ENCODE results near the gene UGT1A8.
"Not testable (repeated sequence)": the region's sequence is repeated elsewhere in the genome, so short reads cannot be mapped to it uniquely, and the experiment has no call there.

Gene UGT1A8
- total RNA-seq: 0 reads per million in 9 experiments

DNA sequence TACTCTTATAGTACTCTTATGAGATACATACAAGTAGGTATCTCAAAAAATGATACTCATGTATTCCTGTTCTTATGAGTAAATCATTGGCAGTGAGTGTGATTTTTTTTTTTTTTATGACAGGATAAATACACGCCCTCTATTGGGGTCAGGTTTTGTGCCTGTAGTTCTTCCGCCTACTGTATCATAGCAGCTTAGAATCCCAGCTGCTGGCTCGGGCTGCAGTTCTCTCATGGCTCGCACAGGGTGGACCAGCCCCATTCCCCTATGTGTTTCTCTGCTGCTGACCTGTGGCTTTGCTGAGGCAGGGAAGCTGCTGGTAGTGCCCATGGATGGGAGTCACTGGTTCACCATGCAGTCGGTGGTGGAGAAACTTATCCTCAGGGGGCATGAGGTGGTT lies at the start of gene UGT1A8:
UGT1A8 (plus strand) TSS at position 158 of the 400 bp plus-strand sequence; CDS start at position 233, 75 bp downstream.
- H3K9me3 Mint-ChIP-seq; H3K4me1 Mint-ChIP-seq (ENCODE audit: low read depth in 2 of 2); DNase-seq; H3K27ac Mint-ChIP-seq; ATAC-seq (replicated peaks); H3K36me3 Mint-ChIP-seq (ENCODE audit: insufficient read depth); H3K4me3 Mint-ChIP-seq: not testable (repeated sequence)
- H3K27me3 Mint-ChIP-seq: peaks cover 72 to 76% of the 10 kb centered on the region in 2 donors

DNA sequence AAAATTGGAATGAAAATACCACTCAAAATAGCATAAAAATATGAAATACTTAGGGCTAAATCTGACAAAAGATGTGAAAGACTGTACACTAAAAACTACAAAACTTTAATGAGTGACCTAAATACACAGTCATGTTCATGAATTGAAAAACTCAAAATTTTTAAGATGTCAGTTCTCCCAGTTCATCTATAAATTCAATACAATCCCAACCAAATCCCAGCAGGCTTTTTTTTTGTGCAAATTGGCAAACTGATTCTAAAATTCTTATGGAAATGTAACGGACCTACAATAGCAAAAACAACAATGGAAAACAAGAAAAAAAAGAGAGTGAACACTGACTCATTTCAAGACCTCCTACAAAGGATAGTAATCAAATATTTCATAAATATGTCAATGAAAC lies 46.4 kb upstream of the UGT1A8 start:
- no peak overlapping the region for H3K4me3 Mint-ChIP-seq
- DNase-seq (no peak), ATAC-seq (replicated peaks) (no peak)
- H3K36me3 Mint-ChIP-seq (ENCODE audit: insufficient read depth): peaks cover 6% of the 10 kb centered on the region
- peaks cover 0 to 4% of the 10 kb centered on the region in 2 donors for H3K4me1 Mint-ChIP-seq (ENCODE audit: low read depth in 2 of 2)
- peaks cover 10 to 33% of the 10 kb centered on the region in 2 donors for H3K27me3 Mint-ChIP-seq
- no peaks in the 10 kb centered on the region for H3K9me3 Mint-ChIP-seq
- H3K27ac Mint-ChIP-seq: no peak overlapping the region

DNA sequence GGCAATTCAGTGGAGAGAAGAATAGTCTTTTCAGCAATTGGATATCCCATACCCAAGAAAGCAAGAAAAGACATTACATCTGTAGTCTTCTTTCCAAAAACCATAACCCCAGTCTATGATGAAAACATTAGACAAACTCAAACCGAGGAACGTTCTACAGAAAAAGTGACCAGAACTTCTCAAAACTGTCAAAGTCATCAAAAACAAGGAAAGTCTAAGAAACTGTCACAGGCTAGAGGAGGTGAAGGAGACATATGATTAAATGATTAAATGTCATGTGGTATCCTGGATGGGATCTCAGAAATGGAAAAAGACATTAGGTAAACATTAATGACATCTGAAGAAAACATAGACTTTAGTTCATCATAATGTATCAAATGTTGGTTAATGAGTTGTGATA lies 46.0 kb upstream of the UGT1A8 start:
- H3K4me1 Mint-ChIP-seq (ENCODE audit: low read depth in 2 of 2): no peaks in the 10 kb centered on the region
- H3K36me3 Mint-ChIP-seq (ENCODE audit: insufficient read depth): peaks cover 6% of the 10 kb centered on the region
- H3K9me3 Mint-ChIP-seq: no peaks in the 10 kb centered on the region
- H3K27ac Mint-ChIP-seq: no peak overlapping the region
- no peak overlapping the region for H3K4me3 Mint-ChIP-seq
- DNase-seq (no peak), ATAC-seq (replicated peaks) (no peak)
- H3K27me3 Mint-ChIP-seq: peaks cover 10 to 33% of the 10 kb centered on the region in 2 donors

DNA sequence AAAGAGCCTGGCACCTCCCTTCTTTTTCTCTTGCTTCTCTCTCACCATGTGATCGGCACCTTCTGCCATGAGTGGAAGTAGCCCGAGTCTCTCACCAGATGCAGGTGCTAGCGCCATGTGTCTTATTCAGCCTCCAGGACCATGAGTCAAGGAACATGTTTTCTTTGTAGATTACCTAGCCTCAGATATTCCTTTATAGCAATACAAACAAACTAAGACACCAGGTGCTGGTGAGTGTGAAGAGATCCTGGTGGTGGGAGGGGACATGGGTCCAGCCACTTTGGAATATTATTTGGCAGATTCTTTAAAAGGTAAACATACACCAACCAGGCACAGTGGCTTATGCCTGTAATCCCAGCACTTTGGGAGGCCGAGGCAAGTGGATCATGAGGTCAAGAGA lies 45.0 kb upstream of the UGT1A8 start:
- H3K36me3 Mint-ChIP-seq (ENCODE audit: insufficient read depth): peaks cover 6% of the 10 kb centered on the region
- DNase-seq: no peak
- no peak for ATAC-seq (replicated peaks)
- peaks cover 15 to 33% of the 10 kb centered on the region in 2 donors for H3K27me3 Mint-ChIP-seq
- H3K9me3 Mint-ChIP-seq: no peaks in the 10 kb centered on the region
- no peak overlapping the region for H3K27ac Mint-ChIP-seq
- no peak overlapping the region for H3K4me3 Mint-ChIP-seq
- H3K4me1 Mint-ChIP-seq (ENCODE audit: low read depth in 2 of 2): no peaks in the 10 kb centered on the region

DNA sequence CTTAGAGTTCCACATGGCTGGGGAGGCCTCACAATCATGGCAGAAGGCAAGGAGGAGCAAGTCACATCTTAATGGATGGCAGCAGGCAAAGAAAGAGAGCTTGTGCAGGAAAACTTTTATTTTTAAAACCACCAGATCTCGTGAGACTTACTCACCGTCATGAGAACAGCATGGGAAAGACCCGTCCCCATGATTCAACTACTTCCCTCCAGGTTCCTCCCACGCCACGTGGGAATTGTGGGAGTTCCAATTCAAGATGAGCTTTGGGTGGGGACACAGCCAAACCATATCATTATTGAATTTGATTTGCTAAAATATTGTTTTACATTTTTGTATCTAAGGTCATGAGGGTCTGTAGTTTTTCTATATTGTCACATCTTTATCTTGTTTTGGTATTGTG lies 40.1 kb upstream of the UGT1A8 start:
- H3K27ac Mint-ChIP-seq; DNase-seq; ATAC-seq (replicated peaks); H3K9me3 Mint-ChIP-seq; H3K4me1 Mint-ChIP-seq (ENCODE audit: low read depth in 2 of 2); H3K36me3 Mint-ChIP-seq (ENCODE audit: insufficient read depth); H3K4me3 Mint-ChIP-seq: not testable (repeated sequence)
- peaks cover 12 to 15% of the 10 kb centered on the region in 2 donors for H3K27me3 Mint-ChIP-seq

DNA sequence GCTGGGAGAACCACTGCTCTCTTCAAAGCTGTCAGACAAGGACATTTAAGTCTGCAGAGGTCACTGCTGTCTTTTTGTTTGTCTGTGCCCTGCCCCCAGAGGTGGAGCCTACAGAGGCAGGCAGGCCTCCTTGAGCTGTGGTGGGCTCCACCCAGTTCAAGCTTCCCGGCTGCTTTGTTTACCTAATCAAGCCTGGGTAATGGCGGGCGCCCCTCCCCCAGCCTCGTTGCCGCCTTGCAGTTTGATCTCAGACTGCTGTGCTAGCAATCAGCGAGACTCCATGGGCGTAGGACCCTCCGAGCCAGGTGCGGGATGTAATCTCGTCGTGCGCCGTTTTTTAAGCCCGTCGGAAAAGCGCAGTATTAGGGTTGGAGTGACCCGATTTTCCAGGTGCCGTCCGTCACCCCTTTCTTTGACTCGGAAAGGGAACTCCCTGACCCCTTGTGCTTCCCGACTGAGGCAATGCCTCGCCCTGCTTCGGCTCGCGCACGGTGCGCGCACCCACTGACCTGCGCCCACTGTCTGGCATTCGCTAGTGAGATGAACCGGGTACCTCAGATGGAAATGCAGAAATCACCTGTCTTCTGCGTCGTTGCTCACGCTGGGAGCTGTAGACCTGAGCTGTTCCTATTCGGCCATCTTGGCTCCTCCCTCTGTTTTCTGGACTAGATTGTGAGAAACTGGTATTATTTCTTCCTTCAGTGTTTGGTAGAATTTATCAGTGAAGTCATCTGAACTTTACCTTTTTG lies 34.0 kb upstream of the UGT1A8 start:
- H3K36me3 Mint-ChIP-seq (ENCODE audit: insufficient read depth); ATAC-seq (replicated peaks); H3K9me3 Mint-ChIP-seq; H3K4me1 Mint-ChIP-seq (ENCODE audit: low read depth in 2 of 2); DNase-seq; H3K4me3 Mint-ChIP-seq: not testable (repeated sequence)
- H3K27me3 Mint-ChIP-seq: peaks cover 27 to 49% of the 10 kb centered on the region in 2 donors
- peak overlapping the region in 1 of 2 donors; percentile 35 for H3K27ac Mint-ChIP-seq

DNA sequence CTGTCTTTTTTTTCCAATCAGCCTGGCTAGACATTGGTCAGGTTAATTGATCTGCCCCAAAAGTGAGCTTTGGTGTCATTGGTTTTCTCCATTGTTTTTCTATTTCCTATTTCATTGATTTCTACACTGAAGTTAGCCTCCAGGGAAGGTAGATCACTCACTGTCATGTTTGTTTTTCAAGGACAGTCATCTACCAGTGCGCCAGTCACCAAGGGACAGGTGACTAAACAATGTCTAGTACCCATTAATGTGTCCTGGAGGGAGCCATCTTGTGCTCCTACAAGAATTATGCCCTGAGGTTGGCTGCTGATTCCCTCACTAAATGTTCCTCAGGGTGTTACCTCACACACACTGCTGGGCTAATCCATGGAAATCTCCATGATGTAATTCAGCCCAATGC lies 33.2 kb upstream of the UGT1A8 start:
- ATAC-seq (replicated peaks): no peak
- no peak overlapping the region for H3K27ac Mint-ChIP-seq
- no peaks in the 10 kb centered on the region for H3K9me3 Mint-ChIP-seq
- no peaks in the 10 kb centered on the region for H3K36me3 Mint-ChIP-seq (ENCODE audit: insufficient read depth)
- peaks cover 35 to 57% of the 10 kb centered on the region in 2 donors for H3K27me3 Mint-ChIP-seq
- H3K4me3 Mint-ChIP-seq: no peak overlapping the region
- no peaks in the 10 kb centered on the region for H3K4me1 Mint-ChIP-seq (ENCODE audit: low read depth in 2 of 2)
- no peak for DNase-seq

DNA sequence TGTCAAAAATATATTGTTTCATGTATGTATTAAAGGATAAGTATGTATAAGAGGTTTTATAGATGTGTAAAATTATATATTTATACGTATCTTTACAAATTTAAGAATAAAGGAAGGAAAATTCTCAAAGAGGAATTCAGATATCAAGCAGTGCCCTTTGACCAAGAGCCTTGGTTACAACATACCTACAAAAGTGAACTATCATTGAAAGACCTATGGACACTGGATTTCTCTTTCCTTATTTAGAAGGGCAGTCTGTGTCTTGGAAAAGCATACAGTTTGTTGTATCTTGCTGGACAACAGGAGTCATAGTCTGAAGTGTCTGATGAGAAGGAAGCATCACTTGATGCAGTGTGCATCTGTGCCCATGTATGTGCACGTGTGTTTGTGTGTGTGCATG lies 29.0 kb upstream of the UGT1A8 start:
- DNase-seq (no peak), ATAC-seq (replicated peaks) (no peak)
- H3K27me3 Mint-ChIP-seq: peaks cover 44 to 53% of the 10 kb centered on the region in 2 donors
- H3K4me1 Mint-ChIP-seq (ENCODE audit: low read depth in 2 of 2): peaks cover 0 to 4% of the 10 kb centered on the region in 2 donors
- no peaks in the 10 kb centered on the region for H3K36me3 Mint-ChIP-seq (ENCODE audit: insufficient read depth)
- no peaks in the 10 kb centered on the region for H3K9me3 Mint-ChIP-seq
- no peak overlapping the region for H3K27ac Mint-ChIP-seq
- no peak overlapping the region for H3K4me3 Mint-ChIP-seq

DNA sequence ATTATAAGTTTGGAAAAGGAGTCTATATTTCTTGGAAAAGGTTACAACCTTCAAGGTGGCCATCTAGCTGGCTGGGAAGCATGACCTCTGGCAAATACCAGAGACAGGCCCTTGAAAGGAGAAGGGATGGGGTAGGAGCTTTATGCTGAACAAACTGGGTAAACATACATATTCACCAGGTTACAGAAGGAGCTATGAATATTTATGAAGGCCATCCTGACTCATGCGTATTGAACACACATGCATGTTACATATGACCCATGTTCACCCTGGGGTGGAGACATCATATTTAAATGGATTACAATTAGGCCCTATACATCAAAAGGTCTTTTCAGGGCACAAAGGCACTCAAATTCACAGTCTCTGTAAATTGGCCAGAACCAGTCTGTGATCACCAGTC lies 24.7 kb upstream of the UGT1A8 start:
- H3K27ac Mint-ChIP-seq; H3K9me3 Mint-ChIP-seq; H3K4me3 Mint-ChIP-seq; DNase-seq; H3K36me3 Mint-ChIP-seq (ENCODE audit: insufficient read depth); H3K4me1 Mint-ChIP-seq (ENCODE audit: low read depth in 2 of 2); ATAC-seq (replicated peaks): not testable (repeated sequence)
- peaks cover 30 to 39% of the 10 kb centered on the region in 2 donors for H3K27me3 Mint-ChIP-seq

DNA sequence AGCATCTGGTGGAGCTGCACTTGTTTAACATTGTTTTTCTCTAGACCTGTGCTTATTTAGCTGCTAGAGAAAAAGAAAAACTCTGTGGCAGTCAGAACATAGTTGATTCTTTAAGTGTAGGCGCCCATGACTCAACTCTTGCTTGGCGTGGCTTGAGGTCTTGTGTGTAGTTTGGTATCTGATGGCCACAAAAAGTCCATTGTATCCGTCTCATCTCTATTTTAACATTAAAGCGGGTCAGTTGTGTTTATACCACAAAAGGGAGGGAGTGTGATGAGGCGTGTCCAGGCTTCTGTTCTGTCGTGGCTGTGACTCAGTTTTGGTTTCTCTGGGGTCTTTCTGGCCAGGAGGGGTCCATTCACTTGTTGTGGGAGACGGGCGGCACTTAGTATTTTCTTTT lies 24.2 kb upstream of the UGT1A8 start:
- no peak for ATAC-seq (replicated peaks)
- no peaks in the 10 kb centered on the region for H3K36me3 Mint-ChIP-seq (ENCODE audit: insufficient read depth)
- no peak overlapping the region for H3K27ac Mint-ChIP-seq

DNA sequence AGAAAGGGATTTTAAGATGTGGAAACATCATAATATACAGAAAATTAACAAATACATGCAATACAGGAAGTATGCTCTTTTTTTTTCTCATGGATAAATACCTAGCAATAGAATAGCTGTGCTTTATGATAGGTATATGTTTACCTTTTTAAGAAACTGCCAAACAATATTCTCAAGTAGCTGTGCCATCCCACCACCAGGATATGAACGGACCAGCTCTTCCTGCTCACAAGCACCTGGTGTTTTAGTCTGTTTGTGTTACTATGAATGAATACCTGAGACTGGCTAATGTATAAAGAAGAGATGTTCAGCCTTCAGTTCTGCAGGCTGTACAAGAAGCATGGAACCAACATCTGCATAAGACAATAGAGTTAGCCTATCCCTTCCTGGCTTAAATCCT lies 19.9 kb upstream of the UGT1A8 start:
- Mint-ChIP-seq H3K9me3 (no peaks in the 10 kb centered on the region), H3K27me3 (peaks cover 38 to 47% of the 10 kb centered on the region in 2 donors), H3K4me1 (ENCODE audit: low read depth in 2 of 2) (peaks cover 0 to 4% of the 10 kb centered on the region in 2 donors), H3K27ac (no peak overlapping the region), H3K4me3 (no peak overlapping the region), H3K36me3 (ENCODE audit: insufficient read depth) (no peaks in the 10 kb centered on the region)
- no peak for ATAC-seq (replicated peaks)
- no peak for DNase-seq

More for the DNA sequence above, 24.2 kb upstream of the UGT1A8 start:
- no peaks in the 10 kb centered on the region for H3K9me3 Mint-ChIP-seq
- no peak overlapping the region for H3K4me3 Mint-ChIP-seq
- no peak for DNase-seq
- H3K4me1 Mint-ChIP-seq (ENCODE audit: low read depth in 2 of 2): peaks cover 0 to 4% of the 10 kb centered on the region in 2 donors
- H3K27me3 Mint-ChIP-seq: peaks cover 26 to 35% of the 10 kb centered on the region in 2 donors

DNA sequence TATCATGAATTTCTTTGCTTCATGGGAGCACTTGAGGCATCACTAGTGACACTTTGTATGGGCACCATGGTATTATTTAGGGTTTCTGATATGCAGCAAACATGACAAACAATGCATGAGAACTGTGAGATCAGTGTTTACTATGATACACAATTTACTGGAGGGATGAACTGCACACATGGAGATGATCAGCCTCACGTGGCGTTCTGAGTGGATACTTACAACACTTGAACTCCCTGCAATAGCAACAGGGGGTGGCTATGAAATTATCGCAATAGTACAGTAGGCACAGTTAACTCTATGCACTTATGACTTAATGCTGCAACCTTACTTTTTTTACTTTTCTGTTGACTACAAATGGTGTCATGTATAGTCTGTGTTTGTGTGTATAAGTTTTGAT lies 18.5 kb upstream of the UGT1A8 start:
- H3K36me3 Mint-ChIP-seq (ENCODE audit: insufficient read depth): no peaks in the 10 kb centered on the region
- H3K27me3 Mint-ChIP-seq: peaks cover 36 to 61% of the 10 kb centered on the region in 2 donors
- ATAC-seq (replicated peaks): no peak
- no peaks in the 10 kb centered on the region for H3K9me3 Mint-ChIP-seq
- no peaks in the 10 kb centered on the region for H3K4me1 Mint-ChIP-seq (ENCODE audit: low read depth in 2 of 2)
- no peak for DNase-seq
- H3K4me3 Mint-ChIP-seq: no peak overlapping the region
- no peak overlapping the region for H3K27ac Mint-ChIP-seq

DNA sequence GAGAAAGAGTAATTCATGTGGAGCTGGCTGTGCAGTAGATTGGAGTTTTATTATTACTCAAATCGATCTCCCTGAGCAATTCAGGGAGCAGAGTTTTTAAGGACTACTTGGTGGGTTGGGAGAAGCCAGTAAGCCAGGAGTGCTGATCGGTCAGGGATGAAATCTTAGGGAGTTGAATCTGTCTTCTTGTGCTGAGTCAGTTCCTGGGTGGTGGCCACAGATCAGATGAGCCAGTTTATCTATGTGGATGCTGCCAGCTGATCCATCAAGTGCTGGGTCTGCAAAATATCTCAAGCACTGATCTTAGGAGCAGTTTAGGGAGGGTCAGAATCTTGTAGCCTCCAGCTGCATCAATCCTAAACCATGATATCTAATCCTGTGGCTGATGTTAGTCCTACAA lies 17.0 kb upstream of the UGT1A8 start:
- no peaks in the 10 kb centered on the region for H3K36me3 Mint-ChIP-seq (ENCODE audit: insufficient read depth)
- H3K27me3 Mint-ChIP-seq: peaks cover 32 to 52% of the 10 kb centered on the region in 2 donors
- no peaks in the 10 kb centered on the region for H3K9me3 Mint-ChIP-seq
- H3K27ac Mint-ChIP-seq: no peak overlapping the region
- H3K4me1 Mint-ChIP-seq (ENCODE audit: low read depth in 2 of 2): no peaks in the 10 kb centered on the region
- DNase-seq: no peak
- H3K4me3 Mint-ChIP-seq: no peak overlapping the region
- ATAC-seq (replicated peaks): no peak

DNA sequence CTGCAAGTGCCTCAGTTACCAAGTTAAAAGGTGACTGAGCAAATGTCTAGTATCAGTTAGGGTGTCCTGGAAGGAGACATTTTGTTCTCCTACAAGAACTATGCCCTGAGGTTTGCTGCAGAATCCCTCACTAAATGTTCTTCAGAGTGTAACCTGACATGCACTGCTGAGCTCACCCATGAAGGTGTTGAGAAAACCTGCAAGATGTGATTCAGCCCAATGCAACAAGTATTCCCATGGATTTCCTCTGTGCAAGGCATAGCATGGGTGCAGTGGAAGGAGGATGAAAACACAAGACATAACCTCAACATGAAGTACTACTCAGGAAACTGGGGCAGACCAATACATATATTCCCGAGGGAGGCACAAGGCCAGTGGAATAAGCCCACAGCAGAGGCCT lies 15.4 kb upstream of the UGT1A8 start:
- Mint-ChIP-seq H3K27me3 (peaks cover 37 to 43% of the 10 kb centered on the region in 2 donors), H3K9me3 (no peaks in the 10 kb centered on the region), H3K27ac (no peak overlapping the region), H3K4me3 (no peak overlapping the region), H3K4me1 (ENCODE audit: low read depth in 2 of 2) (no peaks in the 10 kb centered on the region), H3K36me3 (ENCODE audit: insufficient read depth) (no peaks in the 10 kb centered on the region)
- no peak for DNase-seq
- no peak for ATAC-seq (replicated peaks)
